Measurements from ENCODE around the gene GPT2.

The GPT2 gene

DNA sequence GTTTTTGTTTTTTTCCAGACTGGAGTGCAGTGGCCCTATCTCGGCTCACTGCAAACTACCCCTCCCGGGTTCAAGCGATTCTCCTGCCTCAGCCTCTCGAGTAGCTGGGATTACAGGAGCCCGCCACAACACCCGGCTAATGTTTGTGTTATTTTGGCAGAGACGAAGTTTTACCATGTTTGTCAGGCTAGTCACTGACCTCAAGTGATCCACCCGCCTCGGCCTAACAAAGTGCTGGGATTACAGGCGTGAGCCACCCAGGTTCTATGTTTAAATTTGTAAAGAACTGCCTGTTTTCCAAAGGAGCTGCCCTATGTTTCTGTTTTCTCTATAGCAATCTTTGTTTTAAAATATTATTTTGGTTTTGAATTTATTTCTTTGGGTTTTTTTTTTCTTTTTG is 39.4 kb upstream of the GPT2 start:
- H3K4me3 ChIP-seq (ENCODE audit: low read depth, low read length) = no peak overlapping the region
- no peak for DNase-seq (ENCODE audit: low read depth)
- in situ Hi-C loops (cut with HindIII; ENCODE audit: low sequenced_read_pairs) = no loop called here
- TF ChIP-seq CTCF (IDR thresholded peaks at IDR 0.05; ENCODE audit: low read depth, low read length, missing control alignments) = no peak

GRCh38 chr16:46845952-46846351 is 38.2 kb upstream of the GPT2 start:
- TF ChIP-seq CTCF (IDR thresholded peaks at IDR 0.05; ENCODE audit: low read depth, low read length, missing control alignments) = no peak
- in situ Hi-C loops (cut with HindIII; ENCODE audit: low sequenced_read_pairs) = no loop called here
- no peak for DNase-seq (ENCODE audit: low read depth)
- H3K4me3 ChIP-seq (ENCODE audit: low read depth, low read length) = no peak overlapping the region

- in situ Hi-C loops (cut with HindIII; ENCODE audit: low sequenced_read_pairs) = no loop called here
- TF ChIP-seq CTCF (IDR thresholded peaks at IDR 0.05; ENCODE audit: low read depth, low read length, missing control alignments) = no peak
- DNase-seq (ENCODE audit: low read depth) = no peak
- no peak overlapping the region for H3K4me3 ChIP-seq (ENCODE audit: low read depth, low read length)
Observed at GRCh38 chr16:46848768-46849764, 35.1 kb upstream of the GPT2 start.

- in situ Hi-C loops (cut with HindIII; ENCODE audit: low sequenced_read_pairs) = no loop called here
- no peak for DNase-seq (ENCODE audit: low read depth)
- H3K4me3 ChIP-seq (ENCODE audit: low read depth, low read length) = no peak overlapping the region
- no peak for TF ChIP-seq CTCF (IDR thresholded peaks at IDR 0.05; ENCODE audit: low read depth, low read length, missing control alignments)
Observed at GRCh38 chr16:46850619-46851555, 33.3 kb upstream of the GPT2 start.

- no peak for DNase-seq (ENCODE audit: low read depth)
- no peak for TF ChIP-seq CTCF (IDR thresholded peaks at IDR 0.05; ENCODE audit: low read depth, low read length, missing control alignments)
- no peak overlapping the region for H3K4me3 ChIP-seq (ENCODE audit: low read depth, low read length)
- in situ Hi-C loops (cut with HindIII; ENCODE audit: low sequenced_read_pairs) = no loop called here
Observed at GRCh38 chr16:46852130-46852529, 32.0 kb upstream of the GPT2 start.

DNA sequence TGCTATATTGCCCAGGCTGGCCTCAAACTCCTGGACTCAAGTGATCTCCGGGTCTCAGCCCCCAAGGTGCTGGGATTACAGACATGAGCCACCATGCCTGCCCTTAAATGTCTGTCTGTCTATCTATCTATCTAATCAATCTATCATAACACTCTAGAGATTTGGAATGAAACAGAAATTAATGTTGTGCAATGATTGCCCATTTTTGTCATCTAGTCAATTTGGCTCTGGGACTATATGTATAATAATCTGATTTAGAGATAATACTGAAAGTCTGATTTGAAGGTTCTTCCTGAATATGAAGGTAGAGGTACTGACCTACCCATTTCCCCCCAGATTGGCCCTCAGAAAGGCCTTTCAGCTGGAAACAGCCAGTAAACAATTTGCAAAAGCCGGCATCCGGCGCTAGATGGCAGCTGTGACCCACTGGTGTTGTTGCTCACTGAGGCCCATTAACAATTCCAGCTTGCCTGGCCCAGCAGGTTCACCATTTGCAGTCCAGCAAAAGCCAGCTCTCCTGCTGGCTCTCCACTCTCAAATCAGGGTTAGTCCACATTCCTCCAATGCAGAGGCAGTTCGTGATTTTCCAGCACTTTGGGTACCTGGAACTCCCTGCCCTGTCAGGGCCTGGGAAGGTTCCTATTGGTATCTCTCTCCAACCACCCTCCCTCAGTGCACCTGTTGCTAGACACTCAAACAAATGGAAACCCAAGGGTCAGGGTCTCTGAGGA is 30.3 kb upstream of the GPT2 start:
- peak; percentile 67 for DNase-seq (ENCODE audit: low read depth)
- in situ Hi-C loops (cut with HindIII; ENCODE audit: low sequenced_read_pairs) = no loop called here
- peak; percentile 88 for TF ChIP-seq CTCF (IDR thresholded peaks at IDR 0.05; ENCODE audit: low read depth, low read length, missing control alignments)
- no peak overlapping the region for H3K4me3 ChIP-seq (ENCODE audit: low read depth, low read length)

Measured in astrocyte of the cerebellum (primary cell).